Sigmoid colon (tissue), 4 donors: Measurements from ENCODE around the gene PCDHA1.

ENCODE experiments used
- CTCF ChIP-seq, 4 experiments: fragments of 450-650 bp in 3 of 4; fragments of 200-600 bp in 1 of 4; IDR thresholded peaks; one replicate each; pipeline ENCODE4 v1.5.1; 2016 to 2019; ENCODE audit warnings: antibody characterized with exemption in 4 of 4, mild to moderate bottlenecking in 3 of 4, moderate library complexity in 2 of 4
- EP300 ChIP-seq, 4 donors: sonication (generic); formaldehyde crosslinking; IDR thresholded peaks; one replicate each; pipeline ENCODE4 v1.6.1; 2017; ENCODE audit warnings: antibody characterized with exemption in 4 of 4
- POLR2A ChIP-seq, 2 donors: fragments of 450-650 bp; IDR thresholded peaks; one replicate each; pipeline ENCODE4 v1.6.1; 2016; ENCODE audit warnings: antibody characterized with exemption in 2 of 2, mild to moderate bottlenecking in 2 of 2, moderate library complexity in 2 of 2
- POLR2AphosphoS5 ChIP-seq, 4 donors: sonication (generic); formaldehyde crosslinking; IDR thresholded peaks; one replicate each; pipeline ENCODE4 v1.6.1; 2017; ENCODE audit warnings: antibody characterized with exemption in 4 of 4

GRCh38 chr5:140833993-140834392, 48.1 kb downstream of the PCDHA1 start, which contains the start of gene PCDHA7:
- no peak for TF ChIP-seq CTCF (IDR thresholded peaks at IDR 0.05)
- TF ChIP-seq EP300 (IDR thresholded peaks at IDR 0.05), result no peak
- no peak for TF ChIP-seq POLR2A (IDR thresholded peaks at IDR 0.05)
- no peak for TF ChIP-seq POLR2AphosphoS5 (IDR thresholded peaks at IDR 0.05)
